Activated CD4-positive, CD25-positive, alpha-beta regulatory T cell treated with anti-CD3 and anti-CD28 coated beads, Interleukin-2, amount 50 U/mL, for 72 hours (primary cell): ENCODE results near the gene CPSF7.
"Not testable (repeated sequence)": the region's sequence is repeated elsewhere in the genome, so short reads cannot be mapped to it uniquely, and the experiment has no call there.

Experiments
- DNase-seq: peaks from one replicate; pipeline ENCODE4 v3.0.0; 2021

The CPSF7 gene

DNA sequence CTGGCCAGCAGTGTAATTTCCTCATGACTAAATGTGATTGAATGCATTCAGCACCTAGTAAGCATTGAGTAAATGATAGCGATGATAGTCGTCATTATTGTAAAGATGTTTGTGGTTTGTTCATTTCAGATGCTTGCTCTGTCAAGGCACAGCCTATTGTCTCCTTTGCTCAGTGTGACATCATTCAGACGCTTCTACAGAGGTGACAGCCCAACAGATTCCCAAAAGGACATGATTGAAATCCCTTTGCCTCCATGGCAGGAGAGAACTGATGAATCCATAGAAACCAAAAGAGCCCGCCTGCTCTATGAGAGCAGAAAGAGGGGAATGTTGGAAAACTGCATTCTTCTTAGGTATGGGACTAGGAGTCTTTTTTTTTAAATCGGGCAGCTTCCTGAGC, 7.7 kb upstream of the CPSF7 start:
- DNase-seq, result no peak

DNA sequence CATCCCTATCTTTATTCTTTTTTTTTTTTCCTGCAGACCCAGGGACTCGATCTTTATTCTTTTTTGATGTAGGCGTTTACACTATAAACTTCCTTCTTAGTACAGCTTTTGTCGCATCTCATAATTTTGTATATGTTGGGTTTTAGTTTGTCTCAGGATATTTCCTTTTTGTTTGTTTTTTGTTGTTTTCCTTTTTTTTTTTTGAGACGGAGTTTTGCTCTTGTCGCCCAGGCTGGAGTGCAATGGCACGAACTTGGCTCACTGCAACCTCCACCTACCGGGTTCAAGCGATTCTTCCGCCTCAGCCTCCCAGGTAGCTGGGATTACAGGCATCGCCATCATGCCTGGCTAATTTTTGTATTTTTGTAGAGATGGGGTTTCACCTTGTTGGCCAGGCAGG, 1.1 kb upstream of the CPSF7 start:
- DNase-seq, result not testable (repeated sequence)

DNA sequence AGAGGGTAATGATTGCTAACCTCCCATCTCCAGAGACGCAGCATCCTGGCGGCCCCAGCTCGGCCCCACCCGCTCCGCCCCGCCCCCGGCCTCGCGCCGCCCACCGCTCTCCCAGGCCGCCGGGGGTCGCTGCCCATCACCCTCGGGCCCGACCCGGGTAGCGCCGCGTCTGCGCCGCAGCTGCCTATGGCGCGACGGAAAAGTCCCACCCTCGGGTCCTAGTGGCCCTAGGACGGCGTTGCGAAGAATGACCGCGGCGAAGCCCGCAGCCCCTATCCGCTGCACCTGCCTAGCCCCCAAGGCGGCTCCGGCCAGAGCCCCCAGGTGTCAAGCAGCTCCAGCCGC, 457 bp downstream of the CPSF7 start:
- no peak for DNase-seq

DNA sequence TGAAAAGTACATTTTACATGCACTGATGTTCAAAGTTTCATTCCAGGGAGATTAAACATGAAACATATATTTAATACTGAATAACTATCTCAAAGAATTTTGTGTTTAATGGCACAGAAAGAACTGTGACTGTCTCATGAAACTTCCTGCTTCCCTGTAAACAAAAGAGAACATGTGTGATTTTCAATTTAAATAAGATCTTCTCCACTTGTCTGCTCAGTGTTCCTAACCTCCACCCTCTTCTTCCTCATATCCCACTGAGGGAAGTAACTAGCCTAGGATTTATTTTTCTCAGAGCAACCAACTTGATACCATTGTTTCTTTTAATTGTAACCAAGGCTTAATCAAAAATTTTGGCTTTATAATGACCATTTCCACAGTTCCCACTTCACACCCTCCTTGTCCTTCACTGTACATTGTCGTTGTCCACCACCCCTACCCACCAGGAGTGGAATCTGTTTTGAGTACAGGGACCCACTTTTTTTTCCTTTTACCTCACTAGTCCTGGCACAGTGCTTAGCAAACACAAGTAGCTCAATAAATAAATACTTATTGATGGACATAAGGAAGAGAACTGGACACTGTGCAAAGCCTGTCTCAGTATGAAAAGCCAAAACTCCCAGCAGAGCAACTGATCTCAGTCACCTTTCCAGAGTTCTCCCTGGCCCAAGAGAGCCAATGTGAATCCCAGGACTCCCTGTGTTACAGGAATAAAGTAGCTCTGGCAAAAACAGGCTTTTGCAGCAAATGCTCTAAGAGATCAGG, 4.2 kb downstream of the CPSF7 start:
- DNase-seq, result no peak

DNA sequence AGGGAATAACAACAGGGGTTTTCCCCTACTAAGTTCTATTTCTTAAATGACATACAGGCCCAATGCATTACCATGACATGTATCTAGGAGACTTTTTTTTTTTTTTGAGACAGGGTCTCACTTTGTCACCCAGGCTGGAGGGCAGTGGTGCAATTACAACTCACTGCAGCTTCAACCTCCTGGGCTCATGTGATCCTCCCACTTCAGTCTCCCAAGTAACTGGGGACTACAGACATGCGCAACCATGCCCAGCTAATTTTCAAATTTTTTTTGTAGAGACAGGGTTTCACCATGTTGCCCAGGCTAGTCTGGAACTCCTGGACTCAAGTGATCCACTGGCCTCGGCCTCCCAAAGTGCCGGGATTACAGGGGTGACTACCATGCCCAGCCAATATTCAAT, 7.5 kb downstream of the CPSF7 start:
- no peak for DNase-seq

DNA sequence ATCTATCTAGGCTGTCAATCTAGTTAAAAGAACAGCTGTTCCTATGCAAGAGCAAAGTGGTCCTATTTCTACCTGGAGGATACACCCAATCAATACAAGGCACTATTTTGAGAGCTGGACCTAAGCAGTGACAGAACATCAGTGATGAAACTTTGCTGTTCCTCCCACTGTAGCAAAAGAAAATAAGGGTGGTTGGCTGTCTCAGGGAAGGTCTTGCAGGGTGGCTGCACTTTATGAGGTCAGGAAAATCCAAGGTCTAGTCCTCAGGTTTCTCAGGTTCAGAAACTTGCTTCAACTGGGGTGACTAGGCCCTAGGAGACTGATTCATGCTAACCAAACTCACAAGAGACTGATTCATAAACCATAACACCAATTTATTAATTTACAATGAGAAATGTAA, 11.6 kb downstream of the CPSF7 start:
- no peak for DNase-seq

DNA sequence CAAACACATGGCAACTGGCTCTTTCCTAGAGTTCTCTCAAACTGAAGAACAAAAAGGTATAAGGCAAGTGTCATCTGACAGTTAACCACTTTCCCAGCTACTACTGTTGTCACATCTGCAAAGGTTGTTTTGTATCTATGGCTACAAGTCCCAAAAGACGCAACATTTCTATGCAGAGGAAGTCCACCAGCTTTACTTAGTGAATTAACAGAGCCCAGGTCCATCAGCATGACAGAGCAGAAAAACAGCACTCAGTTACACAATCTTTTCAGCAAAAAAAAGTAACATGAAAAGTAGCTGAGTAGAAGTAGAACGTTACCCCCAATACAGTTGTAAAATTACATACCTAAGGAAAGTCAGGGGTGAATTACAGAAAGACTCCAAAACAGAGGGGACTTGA, 12.1 kb downstream of the CPSF7 start:
- DNase-seq, result no peak

DNA sequence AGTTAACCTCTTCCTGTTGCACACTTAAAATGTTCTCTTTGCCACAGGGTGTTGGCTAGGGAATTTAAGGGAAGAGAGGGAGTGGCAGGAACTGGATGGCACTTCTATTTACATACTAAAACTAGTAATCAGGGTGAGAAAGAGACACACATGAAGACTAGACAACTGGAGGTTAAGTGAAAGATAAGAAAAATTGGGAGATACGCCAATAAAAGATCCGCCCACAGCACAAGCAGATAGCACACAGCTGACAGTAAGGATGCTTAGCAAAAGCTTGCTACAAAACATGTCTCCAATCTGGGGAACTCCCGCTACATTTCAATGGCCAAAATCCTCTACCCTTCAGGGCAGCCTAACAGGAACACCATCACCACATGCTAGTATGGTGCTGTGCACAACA, 12.8 kb downstream of the CPSF7 start:
- no peak for DNase-seq

DNA sequence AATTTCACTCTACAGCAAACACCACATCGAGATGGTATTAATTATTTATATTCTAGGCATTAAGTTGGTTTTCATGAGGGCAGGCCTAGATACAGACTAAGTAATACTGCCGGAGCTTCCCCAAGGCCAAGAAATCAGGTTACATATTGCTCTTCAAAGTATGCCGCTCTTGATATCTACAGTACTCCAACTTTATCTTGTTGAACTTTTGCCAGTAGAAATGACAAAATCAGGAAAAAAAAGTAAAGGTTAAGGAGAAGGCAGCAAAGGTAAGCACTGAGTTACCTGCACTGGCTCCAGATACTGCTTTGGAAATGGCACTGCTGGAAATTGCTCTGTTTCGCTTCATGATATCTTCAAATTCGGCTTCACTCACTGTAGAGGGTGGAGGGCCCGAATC, 14.4 kb downstream of the CPSF7 start:
- DNase-seq, result no peak

DNA sequence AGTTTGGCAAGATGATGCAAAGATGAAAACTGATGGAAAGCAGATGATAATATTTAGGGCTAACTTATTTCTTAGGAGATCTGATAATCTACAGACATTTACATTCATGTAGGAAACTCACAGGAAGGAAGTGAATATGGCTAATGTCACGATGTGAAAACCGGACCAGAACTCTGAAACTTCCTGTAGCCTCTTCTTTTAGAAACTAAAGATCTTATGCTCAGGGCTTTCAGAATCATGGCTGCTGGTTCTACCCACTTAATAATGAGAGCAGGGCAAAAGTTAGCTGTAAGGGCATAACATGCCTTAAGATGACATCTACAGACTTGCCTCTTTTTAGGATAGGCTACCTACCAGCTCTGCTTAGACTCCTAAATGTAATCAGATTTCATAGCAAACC, 15.2 kb downstream of the CPSF7 start:
- no peak for DNase-seq

DNA sequence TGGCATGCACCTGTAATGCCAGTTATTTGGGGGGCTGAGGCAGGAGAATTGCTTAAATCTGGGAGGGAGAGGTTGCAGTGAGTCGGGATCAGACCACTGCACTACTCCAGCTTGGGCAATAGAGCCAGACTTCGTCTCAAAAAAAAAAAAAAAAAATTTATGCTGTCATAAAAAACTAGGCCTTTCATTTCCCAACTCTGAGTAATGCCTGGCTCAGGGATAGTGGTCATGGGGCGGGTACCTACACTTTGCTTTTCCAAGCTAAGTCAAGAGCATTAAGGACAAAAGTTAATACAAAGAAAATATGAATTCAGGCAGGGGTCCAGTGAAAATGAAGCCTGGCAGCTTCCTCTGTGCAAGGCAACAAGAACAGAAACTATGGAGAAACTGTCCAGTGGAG, 16.3 kb downstream of the CPSF7 start:
- no peak for DNase-seq

DNA sequence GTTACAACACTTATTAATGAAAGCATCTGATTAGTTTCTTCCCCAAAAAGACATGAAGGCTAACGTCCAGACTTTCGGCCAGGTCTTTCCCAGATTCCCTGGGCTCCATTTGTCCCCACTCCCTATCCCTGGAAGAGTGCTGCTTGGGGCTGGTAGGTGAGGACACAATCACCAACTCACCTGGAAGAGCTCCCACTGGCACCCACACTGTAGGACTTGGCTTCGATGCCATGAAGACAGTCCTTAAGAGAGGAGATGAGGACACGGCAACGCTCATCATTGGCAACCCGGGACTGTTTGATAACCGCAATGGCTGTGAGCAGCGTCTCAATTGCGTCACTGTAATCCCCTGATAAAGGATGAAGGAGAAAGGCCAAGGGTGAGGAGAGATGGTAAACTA, 18.2 kb downstream of the CPSF7 start:
- no peak for DNase-seq

DNA sequence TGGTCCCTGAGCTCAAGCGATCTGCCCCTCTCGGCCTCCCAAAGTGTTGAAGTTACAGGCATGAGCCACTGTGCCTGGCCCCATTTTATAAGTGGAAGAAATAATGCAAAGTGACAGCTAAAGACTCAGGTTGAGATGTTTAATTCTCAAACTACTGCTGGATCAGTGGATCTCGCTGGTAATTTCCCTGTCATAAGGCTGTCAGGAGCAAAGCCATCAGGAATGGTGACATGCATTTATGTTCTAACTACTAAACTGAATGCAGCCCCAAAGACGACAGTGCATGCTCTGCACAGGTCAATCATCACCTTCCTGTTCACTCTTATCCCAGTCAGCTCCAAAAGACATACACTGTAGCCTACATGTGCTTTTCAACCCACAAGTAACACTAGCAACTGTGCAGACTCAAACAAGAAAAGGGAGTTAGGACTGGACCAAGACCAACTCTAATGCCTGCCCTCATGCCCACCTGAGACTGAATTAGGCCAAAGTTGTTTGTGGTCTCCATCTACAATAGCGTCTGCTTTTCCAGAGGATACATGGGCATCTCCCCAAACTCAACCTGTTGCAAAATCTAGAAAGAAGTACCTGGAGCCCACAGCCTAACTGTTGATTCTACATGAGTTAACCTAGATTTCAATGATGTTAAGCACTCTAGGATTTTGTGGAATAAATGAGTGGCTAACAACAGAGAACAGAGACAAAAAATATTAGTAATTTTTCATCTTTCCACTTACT, 22.6 kb downstream of the CPSF7 start:
- no peak for DNase-seq

DNA sequence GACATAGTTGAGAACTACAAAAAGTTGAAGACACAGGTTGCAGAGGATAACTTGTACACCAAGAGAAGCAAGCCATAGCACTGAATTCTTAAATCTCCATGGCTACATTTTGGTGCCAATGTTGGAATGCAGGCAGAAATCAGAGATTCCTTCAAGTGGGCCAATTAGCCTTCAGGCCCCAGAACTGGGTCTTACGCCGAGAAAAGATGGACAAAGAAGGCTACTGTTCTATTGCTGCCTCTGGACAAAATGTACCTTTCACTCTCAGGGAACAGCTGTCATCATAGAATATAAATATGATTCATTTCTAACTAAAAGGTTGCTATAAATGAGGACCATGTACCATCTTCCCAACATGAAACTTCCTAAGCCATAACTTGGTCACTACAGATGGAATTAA, 23.7 kb downstream of the CPSF7 start:
- DNase-seq, result no peak

DNA sequence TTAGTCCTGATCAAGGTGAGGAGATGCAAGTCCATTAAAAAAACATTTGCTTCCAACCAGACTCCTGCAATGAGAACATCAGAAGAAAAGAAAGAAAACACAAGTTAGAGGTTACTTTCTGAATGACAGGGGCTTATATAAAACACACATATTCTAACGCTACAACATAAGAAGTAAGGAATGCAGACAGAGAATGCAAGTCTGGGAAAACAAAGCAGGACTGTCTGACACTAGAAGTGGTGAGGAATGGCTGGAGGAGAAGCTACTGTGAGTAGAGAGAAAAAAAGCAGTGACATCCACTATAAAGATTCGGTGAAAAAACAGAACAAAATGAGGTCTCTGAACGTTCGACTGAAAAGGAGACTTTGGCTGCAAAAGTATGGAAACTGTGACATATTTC, 25.1 kb downstream of the CPSF7 start:
- DNase-seq, result no peak

DNA sequence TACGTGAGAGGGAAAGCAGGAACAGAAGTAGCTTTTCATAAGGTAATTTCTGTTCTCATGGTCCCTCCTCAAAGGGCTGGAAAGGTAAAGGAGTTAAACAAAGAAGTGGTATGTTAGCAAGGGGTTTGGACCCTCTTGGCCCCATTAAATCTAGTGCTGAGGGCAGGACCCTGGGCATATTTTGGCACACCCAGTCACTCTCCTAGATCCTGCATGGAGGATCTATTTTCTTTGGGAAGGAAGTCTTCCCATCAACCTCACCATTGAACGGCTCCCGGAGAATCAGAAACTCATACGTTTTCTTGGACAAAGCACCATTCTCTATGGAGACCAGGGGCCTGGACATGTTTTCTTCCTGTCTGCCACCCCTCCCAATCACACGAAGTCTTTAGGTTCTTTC, 25.7 kb downstream of the CPSF7 start:
- no peak for DNase-seq

DNA sequence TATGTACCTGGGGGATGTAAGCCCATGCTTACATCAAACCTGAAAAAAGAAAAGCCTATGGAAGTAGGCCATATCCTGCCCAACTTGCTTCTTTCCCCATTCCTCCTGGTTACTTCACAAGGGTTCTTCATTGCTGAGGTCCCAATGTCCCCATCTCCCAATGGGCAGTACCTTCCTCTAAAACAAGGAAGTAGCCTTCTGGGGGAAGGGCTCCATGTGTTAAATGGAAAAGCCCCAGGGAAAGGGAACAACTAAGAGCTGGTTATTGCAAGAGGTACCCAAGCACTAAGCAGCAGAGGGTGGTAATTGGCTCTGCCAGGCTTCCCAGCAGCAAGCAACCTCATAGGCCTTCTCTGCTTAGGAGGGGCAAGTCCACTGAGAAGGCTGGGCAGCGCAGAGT, 26.1 kb downstream of the CPSF7 start:
- no peak for DNase-seq

DNA sequence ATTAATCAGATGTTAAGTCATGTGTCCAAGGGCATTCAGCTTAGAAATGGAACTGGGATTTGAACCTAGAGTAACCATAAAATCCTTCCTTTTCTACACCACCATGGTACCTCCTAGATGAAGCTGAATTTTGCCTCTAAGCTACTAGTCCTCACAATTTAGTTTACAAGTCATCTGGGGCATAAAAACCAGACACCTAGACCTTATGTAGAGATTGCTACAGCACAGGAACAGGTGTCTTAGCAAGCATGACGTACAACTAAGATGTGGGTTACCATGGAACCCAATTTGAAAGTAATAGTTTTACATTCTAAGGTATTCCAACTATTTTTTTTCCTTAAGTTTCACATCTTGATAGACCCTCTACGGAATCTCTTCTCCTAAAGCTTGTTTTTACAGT, 28.2 kb downstream of the CPSF7 start:
- DNase-seq, result no peak

DNA sequence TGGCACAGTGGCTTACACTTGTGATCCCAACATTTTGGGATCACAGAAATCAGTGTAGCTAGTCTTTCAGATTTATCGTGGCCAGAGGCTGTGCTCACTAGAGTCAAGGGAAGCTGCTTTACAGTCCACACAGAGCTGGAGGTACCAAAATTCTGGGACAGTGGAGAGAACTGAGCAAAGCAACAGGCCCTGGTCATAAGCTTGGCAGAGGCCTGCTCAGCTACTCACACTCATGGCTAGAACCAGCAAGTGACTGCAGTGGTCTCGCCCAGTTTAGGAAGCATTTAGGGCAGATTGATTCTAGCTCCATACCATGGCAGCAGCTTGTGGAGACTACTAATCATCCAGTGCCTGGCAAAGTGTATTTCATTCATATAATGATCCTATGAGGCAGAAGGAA, 28.6 kb downstream of the CPSF7 start:
- DNase-seq, result no peak

DNA sequence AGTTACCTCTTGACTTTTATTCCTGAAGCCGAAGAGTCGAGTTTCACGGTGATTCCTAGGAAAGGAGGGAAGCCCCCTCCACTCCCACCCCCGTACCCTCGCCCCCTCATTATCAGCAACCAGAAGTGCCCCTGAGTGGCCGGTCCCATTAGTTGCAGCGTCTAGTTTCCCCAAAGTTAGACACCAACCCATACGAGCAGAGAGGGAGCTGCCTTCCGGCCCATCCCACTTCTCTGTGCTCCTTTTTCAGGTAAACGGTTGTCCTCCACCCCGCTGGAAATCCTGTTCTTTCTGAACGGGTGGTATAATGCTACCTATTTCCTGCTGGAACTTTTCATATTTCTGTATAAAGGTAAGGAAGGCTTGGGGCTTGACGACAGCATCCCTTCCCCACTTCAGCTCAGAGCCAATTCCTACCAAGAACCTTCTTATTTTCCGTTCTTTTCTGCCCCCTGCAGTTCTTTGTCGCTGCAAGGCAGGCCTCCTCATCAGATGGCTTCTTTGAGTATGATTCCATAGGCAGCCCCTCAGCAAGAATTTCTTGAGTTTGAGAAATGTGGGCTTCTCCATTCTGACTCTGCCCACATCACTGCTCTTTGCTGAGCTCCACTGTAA, 36.7 kb downstream of the CPSF7 start:
- no peak for DNase-seq

DNA sequence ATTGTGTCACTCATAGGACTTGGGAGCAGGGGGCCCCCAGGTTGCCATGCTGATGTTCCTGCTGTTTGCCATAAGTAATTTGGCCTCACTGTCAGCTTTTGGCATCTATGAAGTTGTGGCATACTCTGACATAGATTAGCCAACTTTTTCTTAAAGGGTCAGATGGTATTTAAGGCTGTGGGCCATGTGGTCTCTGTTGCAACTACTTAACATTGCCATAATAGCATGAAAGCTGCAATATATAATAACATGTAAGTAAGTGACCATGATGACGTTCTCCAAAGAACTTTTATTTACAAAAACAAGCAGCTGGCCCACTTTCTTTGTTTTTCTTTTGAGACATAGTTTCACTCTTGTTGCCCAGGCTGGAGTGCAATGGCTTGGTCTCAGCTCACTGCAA, 39.6 kb downstream of the CPSF7 start:
- no peak for DNase-seq

DNA sequence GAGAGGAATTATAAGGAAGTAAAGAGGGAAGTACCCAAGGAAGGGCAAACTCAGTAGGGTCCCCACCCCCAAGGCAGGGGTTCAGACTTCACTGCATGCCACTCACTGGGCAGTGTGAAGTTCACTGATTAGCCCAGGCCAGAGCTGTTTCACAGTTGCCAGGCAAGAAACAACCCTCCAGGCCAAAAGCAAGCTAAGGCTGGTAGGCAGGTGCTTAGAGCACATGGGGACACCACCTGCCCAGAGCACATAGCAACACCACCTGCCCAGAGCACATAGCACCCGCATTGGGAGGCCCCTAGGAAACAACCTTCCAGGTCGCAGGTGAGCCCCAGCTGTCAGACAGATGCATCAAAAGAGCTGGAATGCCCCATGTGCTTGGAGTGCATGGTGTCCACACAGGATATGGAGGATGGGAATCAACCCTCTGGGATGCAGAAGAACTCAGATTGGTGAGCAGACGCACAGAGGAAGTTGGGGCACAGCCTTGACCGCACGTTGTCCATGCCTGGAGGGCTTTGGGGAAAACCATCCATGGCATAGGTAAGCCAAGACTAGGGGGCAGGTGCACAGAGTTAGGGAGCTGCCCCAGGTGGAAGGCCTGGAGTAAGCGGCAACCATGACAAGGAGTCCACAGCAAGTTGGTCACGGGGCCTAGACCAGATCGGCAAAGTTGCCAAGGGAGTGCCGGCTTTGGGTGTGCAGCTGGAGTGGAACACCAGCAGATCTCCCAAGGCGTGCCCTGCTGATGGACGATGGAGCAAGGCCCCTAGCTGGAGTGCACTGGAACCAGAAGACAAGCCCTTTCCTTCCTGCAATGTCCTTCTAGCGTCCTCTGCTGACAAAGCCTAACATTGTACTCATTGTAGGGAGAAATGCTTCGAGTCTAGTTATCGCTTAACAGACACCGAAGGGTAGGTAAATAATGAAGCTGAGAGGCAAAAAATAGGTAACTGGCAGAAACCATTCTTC, 45.2 kb downstream of the CPSF7 start:
- no peak for DNase-seq

DNA sequence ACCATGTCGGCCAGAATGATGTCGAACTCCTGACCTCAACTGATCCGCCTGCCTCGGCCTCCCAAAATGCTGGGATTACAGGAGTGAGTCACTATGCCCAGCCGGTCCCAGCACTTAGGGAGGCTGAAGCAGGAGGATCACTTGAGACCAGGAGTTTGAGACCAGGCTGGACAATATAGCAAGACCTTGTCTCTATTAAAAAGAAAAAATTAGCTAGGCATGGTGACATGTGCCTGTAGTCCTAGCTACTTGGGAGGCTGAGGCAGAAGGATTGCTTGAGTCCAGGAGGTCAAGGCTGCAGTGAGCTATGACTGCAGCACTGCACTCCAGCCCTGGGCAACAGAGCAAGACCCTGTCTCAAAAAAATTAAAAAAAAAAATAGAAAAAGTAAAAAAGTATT, 45.9 kb downstream of the CPSF7 start:
- DNase-seq, result not testable (repeated sequence)
